Measurements from ENCODE around the gene NEUROG1. TPM values are rescaled to one million over a fixed set of nuclear protein-coding genes. Genes with fewer than 3 reads are reported as not detected.

The NEUROG1 gene
- total RNA-seq, 1 donor from 2014 or later: not detected

DNA sequence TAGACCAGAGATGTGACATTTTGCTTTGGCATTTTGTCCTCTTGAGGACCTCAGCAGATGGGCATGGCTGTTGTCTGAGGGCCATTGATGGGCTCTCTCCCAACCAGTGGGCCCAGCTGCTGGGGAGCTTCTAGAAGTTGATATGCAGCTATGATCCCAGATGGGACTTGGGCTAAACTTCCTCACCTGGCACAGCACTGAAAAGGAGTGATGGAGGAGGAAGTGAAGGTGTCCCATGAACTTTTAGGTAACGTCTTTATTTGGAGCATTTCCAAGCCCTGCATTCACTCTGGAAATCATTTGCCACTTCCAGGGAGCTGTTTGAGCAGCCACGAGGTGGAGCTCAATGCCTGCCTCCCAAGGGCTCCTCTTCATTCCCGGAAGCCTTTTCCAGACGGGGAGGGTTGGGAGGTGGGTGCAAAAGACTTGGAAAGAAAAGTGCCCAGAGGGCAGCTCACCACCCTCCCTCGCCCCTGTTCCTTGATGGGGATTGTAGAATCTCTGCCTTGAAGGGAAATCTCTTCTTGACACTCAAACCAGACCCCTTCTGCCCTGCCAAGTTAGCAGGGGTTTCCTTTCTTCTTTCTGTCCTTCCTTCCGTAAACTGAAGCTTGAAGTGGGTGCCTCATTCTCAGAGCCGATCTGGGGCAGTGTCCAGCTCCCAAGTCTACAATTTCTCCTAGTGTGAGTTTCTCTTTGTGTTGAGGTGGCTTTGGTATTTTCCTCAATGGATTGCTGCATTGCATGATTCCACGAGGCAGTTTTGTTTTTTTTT is 18.1 kb upstream of the NEUROG1 start:
- Mint-ChIP-seq H3K9me3 (no peaks in the 10 kb centered on the region), H3K36me3 (ENCODE audit: low read depth) (no peaks in the 10 kb centered on the region), H3K4me1 (no peaks in the 10 kb centered on the region), H3K27me3 (peaks cover 48% of the 10 kb centered on the region), H3K27ac (no peak overlapping the region), H3K4me3 (no peak overlapping the region)
- intact Hi-C loops (cut with micrococcal nuclease): no loop called here
- DNase-seq: no peak

DNA sequence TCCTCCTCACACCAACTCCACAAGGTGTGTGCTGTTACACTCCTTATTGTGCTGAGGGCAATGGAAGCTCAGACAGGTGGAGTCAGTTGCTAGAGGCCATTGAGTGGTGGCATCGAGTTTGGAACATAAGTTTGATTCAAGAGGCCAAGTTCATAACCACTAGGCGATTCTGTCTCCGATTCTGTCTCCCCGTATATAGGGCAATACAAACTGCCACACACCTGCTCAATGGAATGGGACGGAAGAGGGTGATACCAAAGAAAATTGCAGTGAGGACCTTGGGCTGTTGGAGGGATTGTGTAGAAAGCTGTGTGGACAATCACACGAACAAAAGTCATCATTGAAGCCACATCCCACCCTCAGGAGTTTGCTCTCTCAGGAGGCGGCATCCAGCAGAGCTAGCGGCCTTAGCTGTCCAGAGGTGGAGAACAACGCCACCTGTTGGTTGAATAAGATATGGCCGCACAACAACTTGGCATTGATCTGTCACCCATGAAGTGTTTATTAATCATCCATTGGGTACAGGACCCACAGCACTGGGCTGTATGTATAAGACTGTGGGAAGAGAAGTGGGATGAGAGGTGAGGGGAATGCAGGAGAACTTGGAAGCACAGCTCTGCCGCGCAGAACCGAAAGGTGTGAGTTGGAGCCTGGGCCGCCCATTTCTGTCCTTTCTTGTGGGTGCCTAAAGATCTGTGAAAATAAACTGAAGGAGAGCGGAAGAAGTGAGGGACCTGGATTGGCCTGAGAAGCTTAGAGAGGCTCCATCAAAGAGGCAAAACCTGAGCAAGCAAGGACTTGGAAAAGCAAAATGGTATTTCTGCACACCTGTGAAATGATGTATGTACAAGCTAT is 16.1 kb upstream of the NEUROG1 start:
- no peak overlapping the region for H3K4me3 Mint-ChIP-seq
- H3K36me3 Mint-ChIP-seq (ENCODE audit: low read depth): no peaks in the 10 kb centered on the region
- H3K27me3 Mint-ChIP-seq: peaks cover 57% of the 10 kb centered on the region
- intact Hi-C loops (cut with micrococcal nuclease): loop anchor here (1.0 kb wide), 2 partner anchors 86 to 90 kb away; no protein-coding TSS in a partner anchor
- no peak overlapping the region for H3K27ac Mint-ChIP-seq
- peak; percentile 88 for DNase-seq
- no peaks in the 10 kb centered on the region for H3K4me1 Mint-ChIP-seq
- H3K9me3 Mint-ChIP-seq: no peaks in the 10 kb centered on the region

DNA sequence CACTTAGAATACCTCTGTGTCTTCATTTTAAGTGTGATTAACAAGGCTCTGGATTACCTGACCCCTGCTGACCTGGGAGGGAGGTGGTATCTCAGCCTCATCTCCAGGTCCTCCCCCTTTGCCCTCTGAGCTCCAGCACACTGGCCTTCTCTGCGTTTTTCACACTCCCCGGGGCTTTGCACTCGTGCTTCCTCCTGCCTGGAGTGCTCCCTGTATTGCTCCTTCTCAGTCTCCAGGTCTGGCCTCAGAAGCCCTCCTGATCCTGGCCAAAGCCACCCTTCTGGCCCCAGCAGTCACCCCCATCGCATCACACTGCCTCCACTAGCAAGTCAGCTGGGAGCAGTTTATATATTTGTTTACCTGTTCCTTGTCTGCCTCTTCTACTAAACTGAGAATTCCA is 13.6 kb upstream of the NEUROG1 start:
- Mint-ChIP-seq H3K27ac (no peak overlapping the region), H3K9me3 (no peaks in the 10 kb centered on the region), H3K4me3 (no peak overlapping the region), H3K36me3 (ENCODE audit: low read depth) (no peaks in the 10 kb centered on the region), H3K27me3 (peaks cover 69% of the 10 kb centered on the region), H3K4me1 (no peaks in the 10 kb centered on the region)
- intact Hi-C loops (cut with micrococcal nuclease): no loop called here
- DNase-seq: no peak

GRCh38 chr5:135547590-135548254 is 12.0 kb upstream of the NEUROG1 start:
- Mint-ChIP-seq H3K4me1 (peaks cover 9% of the 10 kb centered on the region), H3K27ac (no peak overlapping the region), H3K4me3 (no peak overlapping the region), H3K27me3 (peaks cover 75% of the 10 kb centered on the region), H3K9me3 (no peaks in the 10 kb centered on the region), H3K36me3 (ENCODE audit: low read depth) (peaks cover 2% of the 10 kb centered on the region)
- no peak for DNase-seq
- intact Hi-C loops (cut with micrococcal nuclease): no loop called here

GRCh38 chr5:135546912-135547311 is 11.1 kb upstream of the NEUROG1 start:
- Mint-ChIP-seq H3K4me1 (peaks cover 9% of the 10 kb centered on the region), H3K36me3 (ENCODE audit: low read depth) (peaks cover 2% of the 10 kb centered on the region), H3K27me3 (peaks cover 79% of the 10 kb centered on the region), H3K27ac (no peak overlapping the region), H3K9me3 (no peaks in the 10 kb centered on the region), H3K4me3 (no peak overlapping the region)
- intact Hi-C loops (cut with micrococcal nuclease): no loop called here
- no peak for DNase-seq

DNA sequence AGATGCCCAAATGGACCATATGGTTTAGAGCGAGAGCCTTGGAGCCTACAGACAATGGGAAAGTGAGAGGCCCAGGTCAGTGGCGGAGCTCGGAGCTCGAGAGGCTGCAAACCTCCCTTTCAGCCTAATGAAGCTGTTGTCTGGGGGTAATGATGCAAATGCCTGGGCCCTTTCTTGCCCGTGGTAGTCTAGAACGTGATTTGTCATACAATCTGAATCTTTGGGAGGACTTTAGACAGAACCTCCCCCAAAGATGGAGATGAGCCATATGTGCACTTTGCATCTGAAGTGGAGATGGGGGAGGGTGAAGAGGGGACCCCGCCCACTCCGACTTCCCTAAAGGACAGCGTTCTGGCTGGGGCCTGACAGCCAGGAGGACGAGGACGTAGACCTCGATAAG is 10.3 kb upstream of the NEUROG1 start:
- peak overlapping the region; percentile 14 for H3K4me3 Mint-ChIP-seq
- peaks cover 9% of the 10 kb centered on the region for H3K4me1 Mint-ChIP-seq
- peaks cover 84% of the 10 kb centered on the region for H3K27me3 Mint-ChIP-seq
- H3K36me3 Mint-ChIP-seq (ENCODE audit: low read depth): peaks cover 2% of the 10 kb centered on the region
- no peak for DNase-seq
- H3K27ac Mint-ChIP-seq: no peak overlapping the region
- intact Hi-C loops (cut with micrococcal nuclease): no loop called here
- H3K9me3 Mint-ChIP-seq: no peaks in the 10 kb centered on the region

- DNase-seq: no peak
- H3K27me3 Mint-ChIP-seq: peaks cover 88% of the 10 kb centered on the region
- H3K4me3 Mint-ChIP-seq: peak overlapping the region; percentile 10
- intact Hi-C loops (cut with micrococcal nuclease): no loop called here
- H3K4me1 Mint-ChIP-seq: peaks cover 9% of the 10 kb centered on the region
- H3K36me3 Mint-ChIP-seq (ENCODE audit: low read depth): peaks cover 2% of the 10 kb centered on the region
- H3K9me3 Mint-ChIP-seq: no peaks in the 10 kb centered on the region
- no peak overlapping the region for H3K27ac Mint-ChIP-seq
Measured at GRCh38 chr5:135545099-135545498, 9.3 kb upstream of the NEUROG1 start.

DNA sequence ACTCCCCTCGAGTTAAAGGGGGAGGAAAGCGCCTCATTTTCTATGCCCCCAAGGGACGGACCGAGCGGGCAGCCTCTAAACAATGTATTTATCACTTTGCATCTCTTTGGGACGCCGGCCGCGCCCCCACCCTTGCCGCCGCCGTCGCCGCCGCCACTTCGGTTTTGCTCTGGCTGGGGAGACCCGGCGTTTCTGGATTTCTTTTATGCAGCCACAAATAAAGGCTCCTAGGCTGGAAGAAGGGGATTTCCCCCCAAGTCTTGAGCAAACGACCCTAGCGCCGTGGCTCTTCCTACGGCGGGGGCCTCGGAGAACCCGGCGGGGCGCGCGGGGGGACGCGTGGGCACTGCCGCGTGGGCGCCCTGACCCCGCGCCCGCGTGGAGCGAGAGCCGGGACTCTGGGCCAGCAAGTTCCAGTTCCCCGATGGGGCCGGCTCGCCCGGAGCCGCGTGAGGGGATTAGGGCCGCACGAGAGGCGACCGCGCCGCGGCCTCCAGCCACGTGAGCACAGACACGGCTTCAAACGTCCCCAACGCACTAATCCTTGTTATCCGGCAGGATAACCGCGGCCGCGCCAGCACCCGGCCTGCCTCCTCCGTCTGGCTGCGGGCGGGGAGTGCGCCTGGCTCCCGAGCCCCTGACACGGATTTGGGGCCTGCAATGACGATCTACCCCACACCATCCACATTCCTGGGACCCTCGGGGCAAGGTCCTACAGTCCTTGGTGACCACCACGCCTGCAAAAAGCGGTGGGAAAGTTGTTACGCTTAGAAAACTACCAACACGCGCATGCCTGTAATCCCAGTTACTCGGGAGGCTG is 7.9 kb upstream of the NEUROG1 start:
- peaks cover 88% of the 10 kb centered on the region for H3K27me3 Mint-ChIP-seq
- DNase-seq: no peak
- peaks cover 2% of the 10 kb centered on the region for H3K36me3 Mint-ChIP-seq (ENCODE audit: low read depth)
- peaks cover 9% of the 10 kb centered on the region for H3K4me1 Mint-ChIP-seq
- H3K4me3 Mint-ChIP-seq: peak overlapping the region; percentile 87
- no peak overlapping the region for H3K27ac Mint-ChIP-seq
- intact Hi-C loops (cut with micrococcal nuclease): loop anchor here (2.0 to 5.0 kb wide), 2 partner anchors 53 to 511 kb away; partner anchors contain the start of gene PITX1
- no peaks in the 10 kb centered on the region for H3K9me3 Mint-ChIP-seq

GRCh38 chr5:135543001-135543484 is 7.3 kb upstream of the NEUROG1 start:
- peaks cover 2% of the 10 kb centered on the region for H3K36me3 Mint-ChIP-seq (ENCODE audit: low read depth)
- no peaks in the 10 kb centered on the region for H3K9me3 Mint-ChIP-seq
- DNase-seq: no peak
- peak overlapping the region; percentile 61 for H3K4me3 Mint-ChIP-seq
- intact Hi-C loops (cut with micrococcal nuclease): loop anchor here (2.0 to 5.0 kb wide), 2 partner anchors 52 to 511 kb away; partner anchors contain the start of gene PITX1
- H3K4me1 Mint-ChIP-seq: peaks cover 9% of the 10 kb centered on the region
- peaks cover 88% of the 10 kb centered on the region for H3K27me3 Mint-ChIP-seq
- H3K27ac Mint-ChIP-seq: no peak overlapping the region

DNA sequence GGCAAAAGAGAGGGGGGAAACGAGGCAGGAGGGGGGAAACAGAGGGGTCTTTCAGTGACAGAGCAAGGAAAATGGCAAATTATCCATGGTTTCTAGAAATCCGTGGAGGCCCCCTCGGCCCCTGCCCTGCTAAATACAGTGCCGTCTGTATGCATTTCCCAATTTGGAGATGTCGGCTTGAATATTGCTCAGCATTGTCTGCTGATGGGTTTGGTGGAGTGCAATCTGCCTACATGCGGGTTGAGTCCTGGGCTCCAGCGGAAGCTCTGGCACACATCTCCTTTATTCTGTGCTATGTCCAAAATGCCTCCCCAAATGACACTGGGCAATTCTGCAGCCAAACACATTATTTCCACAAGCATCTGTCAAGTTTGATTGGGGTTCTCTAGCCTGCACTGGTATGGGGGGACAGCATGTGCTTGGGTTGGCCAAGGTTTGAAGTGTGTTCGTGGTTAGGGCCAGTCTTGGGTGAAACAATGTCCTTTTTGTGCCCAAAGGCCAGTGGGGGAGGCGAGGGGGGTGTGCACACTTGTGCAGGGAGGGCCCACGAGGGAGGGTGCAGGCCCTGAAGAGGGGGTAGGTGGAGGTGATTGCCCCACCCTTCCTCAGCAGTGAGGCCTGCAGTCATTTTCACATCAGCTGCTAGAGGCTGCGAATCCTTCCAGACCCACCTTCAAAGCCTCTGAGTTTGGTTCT is 6.2 kb upstream of the NEUROG1 start:
- Mint-ChIP-seq H3K36me3 (ENCODE audit: low read depth) (peaks cover 2% of the 10 kb centered on the region), H3K27ac (no peak overlapping the region), H3K4me1 (peaks cover 9% of the 10 kb centered on the region), H3K4me3 (no peak overlapping the region), H3K27me3 (peaks cover 90% of the 10 kb centered on the region), H3K9me3 (no peaks in the 10 kb centered on the region)
- intact Hi-C loops (cut with micrococcal nuclease): loop anchor here (2.0 to 5.0 kb wide), 2 partner anchors 51 to 510 kb away; partner anchors contain the start of gene PITX1
- DNase-seq: no peak

GRCh38 chr5:135539430-135540005 is 3.8 kb upstream of the NEUROG1 start:
- intact Hi-C loops (cut with micrococcal nuclease): loop anchor here (5.0 kb wide), 1 partner anchor 507 kb away; the partner anchor contains the start of gene PITX1
- peaks cover 4% of the 10 kb centered on the region for H3K36me3 Mint-ChIP-seq (ENCODE audit: low read depth)
- H3K27ac Mint-ChIP-seq: no peak overlapping the region
- H3K27me3 Mint-ChIP-seq: peaks cover 82% of the 10 kb centered on the region
- H3K4me3 Mint-ChIP-seq: no peak overlapping the region
- no peaks in the 10 kb centered on the region for H3K9me3 Mint-ChIP-seq
- DNase-seq: no peak
- peaks cover 12% of the 10 kb centered on the region for H3K4me1 Mint-ChIP-seq

- peaks cover 6% of the 10 kb centered on the region for H3K4me1 Mint-ChIP-seq
- intact Hi-C loops (cut with micrococcal nuclease): no loop called here
- H3K9me3 Mint-ChIP-seq: no peaks in the 10 kb centered on the region
- no peak overlapping the region for H3K4me3 Mint-ChIP-seq
- no peak overlapping the region for H3K27ac Mint-ChIP-seq
- H3K27me3 Mint-ChIP-seq: peaks cover 88% of the 10 kb centered on the region
- DNase-seq: no peak
- H3K36me3 Mint-ChIP-seq (ENCODE audit: low read depth): peaks cover 2% of the 10 kb centered on the region
Measured at GRCh38 chr5:135538261-135538660, 2.5 kb upstream of the NEUROG1 start.

Data from activated CD4-positive, alpha-beta T cell treated with anti-CD3 and anti-CD28 coated beads, Interleukin-2, amount 10 ng/mL, durations not matched to agents 24 days and 14 days (primary cell).